ENCODE data around the gene MAD1L1. TPM values are rescaled to one million over a fixed set of nuclear protein-coding genes. Genes with fewer than 3 reads are reported as not detected.

MAD1L1 gene
- total RNA-seq, 2 experiments from 2014 or later = 58.3 to 65.3 TPM

DNA sequence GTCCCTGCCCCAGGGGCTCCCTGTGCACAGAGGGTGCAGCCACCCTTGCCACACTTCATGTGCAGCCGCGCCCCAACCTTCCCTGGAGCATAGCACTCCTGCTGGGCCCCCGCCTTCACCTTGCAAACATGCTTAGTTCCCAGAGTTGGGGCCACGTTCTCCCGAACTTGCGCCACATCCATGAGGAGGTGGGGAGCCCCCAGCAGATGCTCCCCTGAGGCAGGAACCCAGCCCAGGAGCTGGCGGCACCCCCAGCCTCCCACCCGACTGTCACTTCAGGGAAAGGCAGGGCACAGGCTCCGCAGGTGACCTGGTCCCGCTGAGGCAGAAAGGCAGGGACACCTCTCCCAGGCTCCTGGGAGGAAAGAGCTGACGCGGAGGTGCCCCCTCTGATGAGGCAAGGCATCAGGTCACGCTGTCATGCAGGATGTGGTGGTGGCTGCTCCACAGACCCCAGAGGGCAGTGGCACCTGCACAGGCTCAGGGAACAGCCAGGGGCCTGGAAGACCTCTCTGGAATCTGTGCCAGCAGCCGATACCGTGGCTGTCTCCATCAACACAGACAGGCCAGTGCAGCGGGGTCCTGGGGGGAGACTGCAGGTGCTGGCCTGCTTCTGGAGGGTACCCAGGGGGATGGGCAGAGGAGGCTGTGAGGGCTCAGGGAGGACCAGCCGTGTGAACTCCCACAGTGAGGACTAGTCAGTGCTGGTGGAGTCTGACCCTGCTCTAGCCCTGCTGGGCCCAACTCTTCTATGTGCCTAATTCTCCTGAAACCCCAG is 221.3 kb downstream of the MAD1L1 start:
- H3K9me3 ChIP-seq (ENCODE audit: low read length) = no peaks in the 10 kb centered on the region
- no peaks in the 10 kb centered on the region for H4K20me1 ChIP-seq (ENCODE audit: insufficient read depth, low read length)
- no peaks in the 10 kb centered on the region for H3K4me1 ChIP-seq (ENCODE audit: insufficient read depth, low read length, poor library complexity, severe bottlenecking)
- ChIA-PET POLR2A (no interaction called here), CTCF (ENCODE audit: unreplicated experiment) (no interaction called here)
- no peak overlapping the region for H2AFZ ChIP-seq (ENCODE audit: low read length)
- no peaks in the 10 kb centered on the region for H3K79me2 ChIP-seq (ENCODE audit: insufficient read depth, low read depth, low read length)
- no peak overlapping the region for H3K4me2 ChIP-seq (ENCODE audit: low read length)
- H3K4me3 ChIP-seq (ENCODE audit: low read depth, low read length, poor library complexity, severe bottlenecking) = no peak overlapping the region
- no peak for DNase-seq (ENCODE audit: low spot score)
- H3K27ac ChIP-seq (ENCODE audit: low read depth, low read length, poor library complexity, severe bottlenecking) = no peak overlapping the region
- TF ChIP-seq, protein P1, sequence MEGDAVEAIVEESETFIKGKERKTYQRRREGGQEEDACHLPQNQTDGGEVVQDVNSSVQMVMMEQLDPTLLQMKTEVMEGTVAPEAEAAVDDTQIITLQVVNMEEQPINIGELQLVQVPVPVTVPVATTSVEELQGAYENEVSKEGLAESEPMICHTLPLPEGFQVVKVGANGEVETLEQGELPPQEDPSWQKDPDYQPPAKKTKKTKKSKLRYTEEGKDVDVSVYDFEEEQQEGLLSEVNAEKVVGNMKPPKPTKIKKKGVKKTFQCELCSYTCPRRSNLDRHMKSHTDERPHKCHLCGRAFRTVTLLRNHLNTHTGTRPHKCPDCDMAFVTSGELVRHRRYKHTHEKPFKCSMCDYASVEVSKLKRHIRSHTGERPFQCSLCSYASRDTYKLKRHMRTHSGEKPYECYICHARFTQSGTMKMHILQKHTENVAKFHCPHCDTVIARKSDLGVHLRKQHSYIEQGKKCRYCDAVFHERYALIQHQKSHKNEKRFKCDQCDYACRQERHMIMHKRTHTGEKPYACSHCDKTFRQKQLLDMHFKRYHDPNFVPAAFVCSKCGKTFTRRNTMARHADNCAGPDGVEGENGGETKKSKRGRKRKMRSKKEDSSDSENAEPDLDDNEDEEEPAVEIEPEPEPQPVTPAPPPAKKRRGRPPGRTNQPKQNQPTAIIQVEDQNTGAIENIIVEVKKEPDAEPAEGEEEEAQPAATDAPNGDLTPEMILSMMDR (conservative IDR thresholded peaks at IDR 0.05; ENCODE audit: low read length) = no peak
- TF ChIP-seq EZH2phosphoT487 (IDR thresholded peaks at IDR 0.05; ENCODE audit: borderline replicate concordance, low read depth, low read length) = no peak
- intact Hi-C loops (cut with micrococcal nuclease; ENCODE audit: unreplicated experiment) = no loop called here
- no peaks in the 10 kb centered on the region for H3K9me2 ChIP-seq (ENCODE audit: insufficient read depth, low read length)
- no peaks in the 10 kb centered on the region for H3K36me3 ChIP-seq (ENCODE audit: insufficient read depth, low read length)
- BruUV-seq (replicated peaks) = no TSS peak

DNA sequence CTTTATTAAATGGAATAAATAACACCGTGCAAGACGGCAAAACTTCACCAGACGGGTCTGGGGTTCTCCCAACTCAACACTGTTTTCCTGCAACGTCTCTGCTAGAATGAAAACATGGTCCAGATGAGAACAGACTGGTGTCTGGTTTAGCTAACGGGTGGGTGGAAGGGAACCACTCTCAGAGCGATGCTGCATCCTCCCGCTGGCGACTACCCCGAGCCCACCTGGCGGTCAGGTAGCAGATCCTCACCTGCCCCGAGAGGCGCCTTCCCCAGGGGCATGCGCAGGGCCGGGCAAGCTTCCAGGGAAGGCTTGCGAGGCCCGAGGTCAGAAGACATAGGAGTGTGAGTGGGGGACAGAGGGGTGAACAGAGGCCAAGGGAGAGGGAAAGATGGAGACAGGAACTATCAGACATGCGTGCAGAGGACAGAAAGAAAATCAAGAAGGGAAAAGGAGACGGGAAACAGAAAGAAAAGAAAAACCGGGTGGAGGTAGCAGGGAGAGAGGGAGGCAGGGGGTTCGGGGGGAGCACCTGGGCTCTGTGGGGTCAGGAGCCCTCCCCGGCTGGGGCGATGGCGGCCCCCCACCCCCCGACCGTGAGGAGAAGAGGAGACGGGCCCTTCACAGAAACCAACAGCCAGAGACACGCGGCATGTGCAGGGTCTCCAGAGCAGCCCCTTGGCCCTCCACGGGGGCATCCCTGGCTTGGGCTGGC is 222.0 kb downstream of the MAD1L1 start:
- H2AFZ ChIP-seq (ENCODE audit: low read length) = no peak overlapping the region
- H3K4me1 ChIP-seq (ENCODE audit: insufficient read depth, low read length, poor library complexity, severe bottlenecking) = no peaks in the 10 kb centered on the region
- no TSS peak for BruUV-seq (replicated peaks)
- no peaks in the 10 kb centered on the region for H4K20me1 ChIP-seq (ENCODE audit: insufficient read depth, low read length)
- no peak for DNase-seq (ENCODE audit: low spot score)
- H3K9me3 ChIP-seq (ENCODE audit: low read length) = no peaks in the 10 kb centered on the region
- no peak overlapping the region for H3K4me2 ChIP-seq (ENCODE audit: low read length)
- H3K27ac ChIP-seq (ENCODE audit: low read depth, low read length, poor library complexity, severe bottlenecking) = no peak overlapping the region
- no peaks in the 10 kb centered on the region for H3K36me3 ChIP-seq (ENCODE audit: insufficient read depth, low read length)
- TF ChIP-seq EZH2phosphoT487 (IDR thresholded peaks at IDR 0.05; ENCODE audit: borderline replicate concordance, low read depth, low read length) = no peak
- TF ChIP-seq, protein P1 (conservative IDR thresholded peaks at IDR 0.05; ENCODE audit: low read length) = no peak
- H3K79me2 ChIP-seq (ENCODE audit: insufficient read depth, low read depth, low read length) = no peaks in the 10 kb centered on the region
- ChIA-PET CTCF (ENCODE audit: unreplicated experiment) (no interaction called here), POLR2A (no interaction called here)
- H3K9me2 ChIP-seq (ENCODE audit: insufficient read depth, low read length) = no peaks in the 10 kb centered on the region
- no peak overlapping the region for H3K4me3 ChIP-seq (ENCODE audit: low read depth, low read length, poor library complexity, severe bottlenecking)
- intact Hi-C loops (cut with micrococcal nuclease; ENCODE audit: unreplicated experiment) = no loop called here

GRCh38 chr7:2010101-2010500 is 222.6 kb downstream of the MAD1L1 start:
- Histone ChIP-seq H3K27ac (ENCODE audit: low read depth, low read length, poor library complexity, severe bottlenecking) (no peak overlapping the region), H3K4me3 (ENCODE audit: low read depth, low read length, poor library complexity, severe bottlenecking) (no peak overlapping the region), H3K4me1 (ENCODE audit: insufficient read depth, low read length, poor library complexity, severe bottlenecking) (no peaks in the 10 kb centered on the region), H3K79me2 (ENCODE audit: insufficient read depth, low read depth, low read length) (no peaks in the 10 kb centered on the region), H3K4me2 (ENCODE audit: low read length) (no peak overlapping the region), H4K20me1 (ENCODE audit: insufficient read depth, low read length) (no peaks in the 10 kb centered on the region), H3K9me3 (ENCODE audit: low read length) (no peaks in the 10 kb centered on the region), H2AFZ (ENCODE audit: low read length) (no peak overlapping the region), H3K36me3 (ENCODE audit: insufficient read depth, low read length) (no peaks in the 10 kb centered on the region), H3K9me2 (ENCODE audit: insufficient read depth, low read length) (no peaks in the 10 kb centered on the region)
- ChIA-PET POLR2A (no interaction called here), CTCF (ENCODE audit: unreplicated experiment) (no interaction called here)
- no TSS peak for BruUV-seq (replicated peaks)
- no peak for TF ChIP-seq EZH2phosphoT487 (IDR thresholded peaks at IDR 0.05; ENCODE audit: borderline replicate concordance, low read depth, low read length)
- TF ChIP-seq, protein P1 (conservative IDR thresholded peaks at IDR 0.05; ENCODE audit: low read length) = no peak
- no peak for DNase-seq (ENCODE audit: low spot score)
- intact Hi-C loops (cut with micrococcal nuclease; ENCODE audit: unreplicated experiment) = no loop called here

Measured in OCI-LY7 (cell line).